ENCODE results near the gene NUP205.
"Not testable (repeated sequence)": the region's sequence is repeated elsewhere in the genome, so short reads cannot be mapped to it uniquely, and the experiment has no call there.

Gene NUP205

GRCh38 chr7:135620980-135621850, 63.5 kb downstream of the NUP205 start:
- DNase-seq, result peak; percentile 29

GRCh38 chr7:135634191-135634878, 76.6 kb downstream of the NUP205 start:
- DNase-seq, result no peak

- not testable (repeated sequence) for DNase-seq
These were observed 82.0 kb downstream of the NUP205 start for GRCh38 chr7:135639690-135640089.

- no peak for DNase-seq
These were observed 86.4 kb downstream of the NUP205 start for GRCh38 chr7:135644154-135644553.

- no peak for DNase-seq
These were observed 87.0 kb downstream of the NUP205 start for GRCh38 chr7:135644729-135645128.

GRCh38 chr7:135645296-135645904, 87.7 kb downstream of the NUP205 start:
- DNase-seq, result no peak

- DNase-seq, result no peak
These were observed 90.0 kb downstream of the NUP205 start for GRCh38 chr7:135647755-135648154.

GRCh38 chr7:135648235-135648634, 90.5 kb downstream of the NUP205 start:
- DNase-seq, result no peak

GRCh38 chr7:135650831-135651573, 93.3 kb downstream of the NUP205 start:
- no peak for DNase-seq

- no peak for DNase-seq
These were observed 95.8 kb downstream of the NUP205 start for GRCh38 chr7:135653340-135654080.

GRCh38 chr7:135658564-135658963, 100.8 kb downstream of the NUP205 start:
- no peak for DNase-seq

GRCh38 chr7:135659159-135659846, 101.6 kb downstream of the NUP205 start:
- no peak for DNase-seq

- no peak for DNase-seq
These were observed 103.8 kb downstream of the NUP205 start for GRCh38 chr7:135661311-135662122.

GRCh38 chr7:135662123-135662372, 104.3 kb downstream of the NUP205 start:
- DNase-seq, result no peak

- DNase-seq, result peak; percentile 97
These were observed 104.8 kb downstream of the NUP205 start, which contains the start of gene STMP1 for GRCh38 chr7:135662373-135663114. Gene STMP1 (plus strand): TSS chr7:135662514.

- DNase-seq, result no peak
These were observed 106.4 kb downstream of the NUP205 start for GRCh38 chr7:135664046-135664589.

- DNase-seq, result no peak
These were observed 107.3 kb downstream of the NUP205 start for GRCh38 chr7:135665042-135665441.

- no peak for DNase-seq
These were observed 108.4 kb downstream of the NUP205 start for GRCh38 chr7:135666156-135666555.

- no peak for DNase-seq
These were observed 109.1 kb downstream of the NUP205 start for GRCh38 chr7:135666846-135667245.

- not testable (repeated sequence) for DNase-seq
These were observed 109.9 kb downstream of the NUP205 start for GRCh38 chr7:135667626-135668025.
